Mesendoderm (in vitro differentiated cells): ENCODE data around the gene ALK.

Experiments used
- DNase-seq: peaks from one replicate; pipeline ENCODE4 v3.0.0; 2013
- H2AK5ac ChIP-seq: 2 replicates; pipeline ENCODE4 v1.6.1; 2013; ENCODE audit warnings: low read length, inconsistent platforms
- H2BK120ac ChIP-seq: 2 replicates; pipeline ENCODE4 v1.6.1; 2013; ENCODE audit warnings: low read depth, mild to moderate bottlenecking, low read length, moderate library complexity, mixed read lengths
- H2BK15ac ChIP-seq: replicated peaks from 2 replicates; pipeline ENCODE4 v1.6.1; 2013; ENCODE audit warnings: low read depth, mild to moderate bottlenecking, moderate library complexity
- H2BK5ac ChIP-seq: 2 replicates; pipeline ENCODE4 v1.6.1; 2013; ENCODE audit warnings: low read length, inconsistent platforms
- H3K18ac ChIP-seq: 2 replicates; pipeline ENCODE4 v1.6.1; 2013; ENCODE audit warnings: mild to moderate bottlenecking, low read length, mixed read lengths
- H3K23ac ChIP-seq: one replicate; pipeline ENCODE4 v1.6.1; 2013; ENCODE audit warnings: low read length
- H3K27ac ChIP-seq: 2 replicates; pipeline ENCODE4 v1.5.1; 2013; ENCODE audit warnings: low read depth, mild to moderate bottlenecking, inconsistent platforms, low read length, moderate library complexity
- H3K27me3 ChIP-seq: 2 replicates; pipeline ENCODE4 v1.6.1; 2013; ENCODE audit warnings: low read length, control low read depth, mild to moderate bottlenecking, inconsistent platforms; ENCODE audit not compliant: insufficient read depth, poor library complexity
- H3K36me3 ChIP-seq: 2 replicates; pipeline ENCODE4 v1.6.1; 2013; ENCODE audit warnings: low read length, inconsistent platforms; ENCODE audit not compliant: control insufficient read depth, insufficient read depth
- H3K4ac ChIP-seq: one replicate; pipeline ENCODE4 v1.6.1; 2013; ENCODE audit warnings: low read depth, mild to moderate bottlenecking, low read length, moderate library complexity
- H3K4me1 ChIP-seq: 2 replicates; pipeline ENCODE4 v1.6.1; 2013; ENCODE audit warnings: low read depth, low read length, inconsistent platforms; ENCODE audit not compliant: control insufficient read depth
- H3K4me2 ChIP-seq: 2 replicates; pipeline ENCODE4 v1.6.1; 2013; ENCODE audit warnings: low read length
- H3K4me3 ChIP-seq: 2 replicates; pipeline ENCODE4 v1.5.1; 2013; ENCODE audit warnings: mild to moderate bottlenecking, low read length
- H3K56ac ChIP-seq: one replicate; pipeline ENCODE4 v1.6.1; 2013; ENCODE audit warnings: low read length
- H3K79me1 ChIP-seq: 2 replicates; pipeline ENCODE4 v1.6.1; 2013; ENCODE audit warnings: low read length, inconsistent platforms
- H3K79me2 ChIP-seq: 2 replicates; pipeline ENCODE4 v1.6.1; 2013; ENCODE audit warnings: mild to moderate bottlenecking, low read length; ENCODE audit not compliant: control insufficient read depth, insufficient read depth
- H3K9ac ChIP-seq: 2 replicates; pipeline ENCODE4 v1.6.1; 2013; ENCODE audit warnings: low read length, inconsistent platforms
- H4K5ac ChIP-seq: one replicate; pipeline ENCODE4 v1.6.1; 2013; ENCODE audit warnings: low read length
- H4K8ac ChIP-seq: one replicate; pipeline ENCODE4 v1.6.1; 2013; ENCODE audit warnings: low read depth, mild to moderate bottlenecking, control low read depth, low read length, moderate library complexity
- WGBS: extraction: QIAGEN DNeasy Blood & Tissue Kit; methylation state at CpG from one replicate; pipeline ENCODE4 v1.1.7; 2013; ENCODE audit warnings: low lambda C conversion rate, missing lambda C conversion rate; ENCODE audit not compliant: insufficient coverage; ENCODE audit errors: extremely low coverage; 5-methylcytosine and 5-hydroxymethylcytosine counted together

Gene ALK

GRCh38 chr2:29578084-29578598, 343.2 kb downstream of the ALK start:
- H3K4me1 ChIP-seq: no peaks in the 10 kb centered on the region
- H2AK5ac ChIP-seq: no peak overlapping the region
- H4K8ac ChIP-seq: no peak overlapping the region
- no peak overlapping the region for H3K18ac ChIP-seq
- H3K4me3 ChIP-seq: no peak overlapping the region
- DNase-seq: no peak
- no peak overlapping the region for H2BK15ac ChIP-seq
- no peak overlapping the region for H2BK120ac ChIP-seq
- no peak overlapping the region for H3K9ac ChIP-seq
- no peak overlapping the region for H3K27ac ChIP-seq
- no peak overlapping the region for H2BK5ac ChIP-seq
- H3K23ac ChIP-seq: no peak overlapping the region
- H4K5ac ChIP-seq: no peak overlapping the region
- H3K79me2 ChIP-seq: no peaks in the 10 kb centered on the region
- no peak overlapping the region for H3K4ac ChIP-seq
- no peaks in the 10 kb centered on the region for H3K79me1 ChIP-seq
- H3K56ac ChIP-seq: no peak overlapping the region
- no CpG with 5 or more reads among the region's 3 CpGs for WGBS
- no peak overlapping the region for H3K4me2 ChIP-seq
- H3K36me3 ChIP-seq: no peaks in the 10 kb centered on the region
- H3K27me3 ChIP-seq: no peaks in the 10 kb centered on the region

- Histone ChIP-seq H3K27ac (no peak overlapping the region), H3K4me1 (no peaks in the 10 kb centered on the region), H3K79me1 (no peaks in the 10 kb centered on the region), H2BK5ac (no peak overlapping the region), H3K9ac (no peak overlapping the region), H3K36me3 (no peaks in the 10 kb centered on the region), H3K79me2 (no peaks in the 10 kb centered on the region), H3K56ac (no peak overlapping the region), H4K5ac (no peak overlapping the region), H3K27me3 (no peaks in the 10 kb centered on the region), H2BK15ac (no peak overlapping the region), H3K4ac (no peak overlapping the region), H3K18ac (no peak overlapping the region), H3K4me3 (no peak overlapping the region), H2BK120ac (no peak overlapping the region), H3K23ac (no peak overlapping the region), H3K4me2 (no peak overlapping the region), H2AK5ac (no peak overlapping the region), H4K8ac (no peak overlapping the region)
- DNase-seq: no peak
- no CpG with 5 or more reads among the region's 3 CpGs for WGBS
Measured at GRCh38 chr2:29576231-29576630, 345.2 kb downstream of the ALK start.

DNA sequence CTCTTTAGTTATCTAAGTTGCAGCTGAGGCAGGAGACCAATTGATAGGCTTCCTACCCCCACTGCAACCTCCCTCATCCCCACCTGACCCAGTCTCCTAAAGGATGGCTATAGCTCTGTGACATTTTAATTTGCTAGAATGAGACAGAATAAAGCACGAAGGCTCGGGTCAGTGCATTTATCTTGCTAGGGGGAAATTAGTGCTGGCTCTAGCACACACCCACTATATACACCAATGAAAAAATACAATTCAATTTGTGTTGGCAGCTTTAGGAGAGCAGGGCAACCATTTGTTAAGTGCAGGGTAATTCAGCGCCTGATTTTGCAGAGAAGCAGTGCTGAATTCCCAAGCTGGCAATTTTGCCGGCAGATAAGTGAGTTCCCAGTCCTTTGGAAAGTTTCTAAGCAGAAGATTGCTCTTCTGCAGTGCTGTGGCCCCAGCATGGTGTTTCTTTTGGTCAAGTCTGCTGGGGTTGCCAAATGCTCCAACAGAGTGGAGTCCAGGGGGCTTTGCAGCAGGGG, 346.0 kb downstream of the ALK start:
- Histone ChIP-seq H3K4me1 (no peaks in the 10 kb centered on the region), H3K4me2 (no peak overlapping the region), H4K8ac (no peak overlapping the region), H3K9ac (no peak overlapping the region), H4K5ac (no peak overlapping the region), H3K4ac (no peak overlapping the region), H3K56ac (no peak overlapping the region), H3K27me3 (no peaks in the 10 kb centered on the region), H3K79me1 (no peaks in the 10 kb centered on the region), H2BK120ac (no peak overlapping the region), H2BK5ac (no peak overlapping the region), H3K23ac (no peak overlapping the region), H3K4me3 (no peak overlapping the region), H3K79me2 (no peaks in the 10 kb centered on the region), H2AK5ac (no peak overlapping the region), H3K36me3 (no peaks in the 10 kb centered on the region), H3K18ac (no peak overlapping the region), H3K27ac (no peak overlapping the region), H2BK15ac (no peak overlapping the region)
- no peak for DNase-seq
- no CpG with 5 or more reads among the region's 4 CpGs for WGBS

GRCh38 chr2:29573612-29574011, 347.8 kb downstream of the ALK start:
- H3K79me1 ChIP-seq: no peaks in the 10 kb centered on the region
- no peak overlapping the region for H4K8ac ChIP-seq
- no peak overlapping the region for H4K5ac ChIP-seq
- no peak overlapping the region for H2BK15ac ChIP-seq
- no peaks in the 10 kb centered on the region for H3K27me3 ChIP-seq
- H3K4me3 ChIP-seq: no peak overlapping the region
- H3K4me2 ChIP-seq: no peak overlapping the region
- WGBS: no CpG with 5 or more reads among the region's 4 CpGs
- DNase-seq: no peak
- H3K36me3 ChIP-seq: no peaks in the 10 kb centered on the region
- H3K27ac ChIP-seq: no peak overlapping the region
- no peak overlapping the region for H2AK5ac ChIP-seq
- H2BK5ac ChIP-seq: no peak overlapping the region
- no peaks in the 10 kb centered on the region for H3K79me2 ChIP-seq
- H3K18ac ChIP-seq: no peak overlapping the region
- H3K4ac ChIP-seq: no peak overlapping the region
- H3K9ac ChIP-seq: no peak overlapping the region
- no peak overlapping the region for H3K23ac ChIP-seq
- H2BK120ac ChIP-seq: no peak overlapping the region
- no peaks in the 10 kb centered on the region for H3K4me1 ChIP-seq
- no peak overlapping the region for H3K56ac ChIP-seq

DNA sequence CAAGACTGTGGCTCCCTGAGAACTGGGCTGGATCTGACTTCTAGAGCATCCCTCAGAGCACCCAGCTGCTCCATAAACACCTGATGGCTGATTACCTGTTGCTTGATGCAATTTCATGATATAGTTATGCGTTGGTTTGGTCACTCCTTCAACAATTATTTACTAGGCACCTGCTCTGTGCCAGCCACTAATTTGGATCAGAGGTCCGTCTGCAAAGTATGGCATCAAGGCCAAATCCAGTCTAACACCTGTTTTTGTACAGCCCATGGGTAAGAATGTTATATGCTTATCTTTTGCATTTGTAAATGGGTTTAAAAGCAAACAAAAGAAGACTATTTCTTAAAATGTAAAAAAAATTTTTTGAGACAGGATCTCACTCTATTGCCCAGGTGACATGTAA, 348.2 kb downstream of the ALK start:
- no peak overlapping the region for H4K8ac ChIP-seq
- no peak overlapping the region for H3K9ac ChIP-seq
- H2AK5ac ChIP-seq: no peak overlapping the region
- H3K27ac ChIP-seq: no peak overlapping the region
- no peaks in the 10 kb centered on the region for H3K27me3 ChIP-seq
- H3K56ac ChIP-seq: no peak overlapping the region
- H2BK15ac ChIP-seq: no peak overlapping the region
- DNase-seq: no peak
- H4K5ac ChIP-seq: no peak overlapping the region
- no peak overlapping the region for H3K4me3 ChIP-seq
- no peaks in the 10 kb centered on the region for H3K79me1 ChIP-seq
- H2BK120ac ChIP-seq: no peak overlapping the region
- no peaks in the 10 kb centered on the region for H3K4me1 ChIP-seq
- H2BK5ac ChIP-seq: no peak overlapping the region
- H3K4me2 ChIP-seq: no peak overlapping the region
- H3K4ac ChIP-seq: no peak overlapping the region
- WGBS: no CpG with 5 or more reads among the region's 2 CpGs
- H3K18ac ChIP-seq: no peak overlapping the region
- H3K79me2 ChIP-seq: no peaks in the 10 kb centered on the region
- no peak overlapping the region for H3K23ac ChIP-seq
- no peaks in the 10 kb centered on the region for H3K36me3 ChIP-seq

DNA sequence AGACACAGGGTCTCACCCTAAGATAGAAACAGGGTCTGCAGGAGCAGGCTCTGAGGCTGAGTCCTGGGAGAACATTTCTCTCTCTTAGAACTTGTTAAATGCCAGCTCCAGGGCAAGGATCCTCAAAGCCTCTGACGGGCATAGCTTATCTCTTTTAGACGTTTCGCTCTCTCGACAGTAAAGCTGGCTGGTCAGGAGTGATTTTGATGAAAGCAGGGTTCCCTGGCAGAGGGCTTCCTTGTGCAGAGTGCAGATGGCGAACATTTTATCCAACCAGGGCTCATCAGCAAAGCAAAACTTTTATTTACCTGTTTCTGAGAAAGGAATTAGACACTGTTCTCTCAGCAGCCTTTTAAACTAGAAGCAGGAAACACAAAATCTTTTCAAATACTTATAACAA, 350.8 kb downstream of the ALK start:
- no peak for DNase-seq
- Histone ChIP-seq H3K4me3 (no peak overlapping the region), H3K4me2 (no peak overlapping the region), H3K23ac (no peak overlapping the region), H3K27ac (no peak overlapping the region), H4K8ac (no peak overlapping the region), H3K27me3 (no peaks in the 10 kb centered on the region), H3K56ac (no peak overlapping the region), H4K5ac (no peak overlapping the region), H3K79me2 (no peaks in the 10 kb centered on the region), H2AK5ac (no peak overlapping the region), H3K9ac (no peak overlapping the region), H3K79me1 (no peaks in the 10 kb centered on the region), H3K4ac (no peak overlapping the region), H2BK5ac (no peak overlapping the region), H3K4me1 (no peaks in the 10 kb centered on the region), H2BK15ac (no peak overlapping the region), H3K18ac (no peak overlapping the region), H2BK120ac (no peak overlapping the region), H3K36me3 (no peaks in the 10 kb centered on the region)
- no CpG with 5 or more reads among the region's 5 CpGs for WGBS
